Activated CD8-positive, alpha-beta memory T cell treated with anti-CD3 and anti-CD28 coated beads, Interleukin-2, amount 50 U/mL, for 24 hours (primary cell): ENCODE results near the gene DSG2.
"Not testable (repeated sequence)": the region's sequence is repeated elsewhere in the genome, so short reads cannot be mapped to it uniquely, and the experiment has no call there.

ENCODE experiments used
- DNase-seq: peaks from one replicate; pipeline ENCODE4 v3.0.0-alpha.2; 2020; ENCODE audit errors: extremely low read depth

The DSG2 gene

GRCh38 chr18:31500051-31500688, 2.2 kb downstream of the DSG2 start:
- no peak for DNase-seq

- no peak for DNase-seq
Measured at GRCh38 chr18:31503011-31503410, 5.0 kb downstream of the DSG2 start.

- DNase-seq = no peak
Measured at GRCh38 chr18:31504455-31505147, 6.6 kb downstream of the DSG2 start.

- DNase-seq = no peak
Measured at GRCh38 chr18:31505156-31505555, 7.2 kb downstream of the DSG2 start.

GRCh38 chr18:31506024-31506742, 8.2 kb downstream of the DSG2 start:
- no peak for DNase-seq

GRCh38 chr18:31507124-31507523, 9.1 kb downstream of the DSG2 start:
- not testable (repeated sequence) for DNase-seq

- DNase-seq = no peak
Measured at GRCh38 chr18:31508781-31509180, 10.8 kb downstream of the DSG2 start.

GRCh38 chr18:31509571-31509970, 11.6 kb downstream of the DSG2 start:
- DNase-seq = no peak

GRCh38 chr18:31510319-31510718, 12.3 kb downstream of the DSG2 start:
- DNase-seq = no peak

- DNase-seq = no peak
Measured at GRCh38 chr18:31511098-31511497, 13.1 kb downstream of the DSG2 start.

GRCh38 chr18:31512203-31512764, 14.3 kb downstream of the DSG2 start:
- no peak for DNase-seq

GRCh38 chr18:31513189-31513935, 15.4 kb downstream of the DSG2 start:
- DNase-seq = no peak

GRCh38 chr18:31516437-31516836, 18.5 kb downstream of the DSG2 start:
- no peak for DNase-seq

GRCh38 chr18:31526374-31526773, 28.4 kb downstream of the DSG2 start:
- no peak for DNase-seq

GRCh38 chr18:31533236-31533635, 35.3 kb downstream of the DSG2 start:
- DNase-seq = no peak

GRCh38 chr18:31538837-31539236, 40.9 kb downstream of the DSG2 start:
- no peak for DNase-seq

- no peak for DNase-seq
Measured at GRCh38 chr18:31546476-31546875, 48.5 kb downstream of the DSG2 start.

GRCh38 chr18:31548853-31549252, 50.9 kb downstream of the DSG2 start:
- DNase-seq = no peak

- DNase-seq = no peak
Measured at GRCh38 chr18:31549416-31549815, 51.4 kb downstream of the DSG2 start.

GRCh38 chr18:31551883-31552282, 53.9 kb downstream of the DSG2 start:
- DNase-seq = no peak

- DNase-seq = no peak
Measured at GRCh38 chr18:31553800-31554199, 55.8 kb downstream of the DSG2 start.

GRCh38 chr18:31554776-31555175, 56.8 kb downstream of the DSG2 start:
- no peak for DNase-seq
